Measurements from ENCODE around the gene ZCCHC14. TPM values are rescaled to one million over a fixed set of nuclear protein-coding genes. Genes with fewer than 3 reads are reported as not detected.

ZCCHC14 gene
- total RNA-seq, 4 donors from 2014 or later = 12.9 to 24.7 (median 18.6) TPM

DNA sequence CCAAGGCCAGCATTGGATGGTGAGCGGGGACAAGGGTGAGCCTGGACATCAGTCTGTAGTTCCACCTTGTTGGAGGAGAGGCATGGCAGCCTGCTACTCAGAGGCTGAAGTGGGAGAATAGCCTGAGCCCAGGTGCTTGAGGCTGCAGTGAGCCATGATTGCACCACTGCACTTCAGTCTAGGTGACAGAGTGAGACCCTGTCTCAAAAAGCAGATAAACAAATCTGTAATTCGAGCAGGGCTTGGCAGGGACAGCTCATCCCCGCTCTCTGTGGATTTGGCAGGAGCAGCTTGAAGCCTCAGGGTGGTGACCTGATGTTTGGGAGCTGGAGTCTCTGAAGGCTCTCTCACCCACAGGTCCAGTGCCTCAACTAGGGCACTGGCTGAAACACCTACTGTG lies 38.6 kb upstream of the ZCCHC14 start:
- 37% methylated on average over 3 of the region's 3 CpGs for WGBS
- H3K36me3 ChIP-seq = no peaks in the 10 kb centered on the region
- peaks cover 0 to 30% (median 0%) of the 10 kb centered on the region in 4 donors for H3K27me3 ChIP-seq
- peaks cover 0 to 3% (median 0%) of the 10 kb centered on the region in 4 donors for H3K4me1 ChIP-seq
- no peak overlapping the region for H3K4me3 ChIP-seq
- no peak for DNase-seq (ENCODE audit: extremely low spot score)
- H3K9me3 ChIP-seq = peaks cover 0 to 49% (median 43%) of the 10 kb centered on the region in 4 donors
- no peak overlapping the region for H3K27ac ChIP-seq (replicated peaks in 1 of 4)
- no peak for TF ChIP-seq POLR2AphosphoS5 (IDR thresholded peaks at IDR 0.05)
- TF ChIP-seq, protein P1, sequence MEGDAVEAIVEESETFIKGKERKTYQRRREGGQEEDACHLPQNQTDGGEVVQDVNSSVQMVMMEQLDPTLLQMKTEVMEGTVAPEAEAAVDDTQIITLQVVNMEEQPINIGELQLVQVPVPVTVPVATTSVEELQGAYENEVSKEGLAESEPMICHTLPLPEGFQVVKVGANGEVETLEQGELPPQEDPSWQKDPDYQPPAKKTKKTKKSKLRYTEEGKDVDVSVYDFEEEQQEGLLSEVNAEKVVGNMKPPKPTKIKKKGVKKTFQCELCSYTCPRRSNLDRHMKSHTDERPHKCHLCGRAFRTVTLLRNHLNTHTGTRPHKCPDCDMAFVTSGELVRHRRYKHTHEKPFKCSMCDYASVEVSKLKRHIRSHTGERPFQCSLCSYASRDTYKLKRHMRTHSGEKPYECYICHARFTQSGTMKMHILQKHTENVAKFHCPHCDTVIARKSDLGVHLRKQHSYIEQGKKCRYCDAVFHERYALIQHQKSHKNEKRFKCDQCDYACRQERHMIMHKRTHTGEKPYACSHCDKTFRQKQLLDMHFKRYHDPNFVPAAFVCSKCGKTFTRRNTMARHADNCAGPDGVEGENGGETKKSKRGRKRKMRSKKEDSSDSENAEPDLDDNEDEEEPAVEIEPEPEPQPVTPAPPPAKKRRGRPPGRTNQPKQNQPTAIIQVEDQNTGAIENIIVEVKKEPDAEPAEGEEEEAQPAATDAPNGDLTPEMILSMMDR (IDR thresholded peaks at IDR 0.05) = no peak
- intact Hi-C loops (cut with DNase I) = no loop called here

DNA sequence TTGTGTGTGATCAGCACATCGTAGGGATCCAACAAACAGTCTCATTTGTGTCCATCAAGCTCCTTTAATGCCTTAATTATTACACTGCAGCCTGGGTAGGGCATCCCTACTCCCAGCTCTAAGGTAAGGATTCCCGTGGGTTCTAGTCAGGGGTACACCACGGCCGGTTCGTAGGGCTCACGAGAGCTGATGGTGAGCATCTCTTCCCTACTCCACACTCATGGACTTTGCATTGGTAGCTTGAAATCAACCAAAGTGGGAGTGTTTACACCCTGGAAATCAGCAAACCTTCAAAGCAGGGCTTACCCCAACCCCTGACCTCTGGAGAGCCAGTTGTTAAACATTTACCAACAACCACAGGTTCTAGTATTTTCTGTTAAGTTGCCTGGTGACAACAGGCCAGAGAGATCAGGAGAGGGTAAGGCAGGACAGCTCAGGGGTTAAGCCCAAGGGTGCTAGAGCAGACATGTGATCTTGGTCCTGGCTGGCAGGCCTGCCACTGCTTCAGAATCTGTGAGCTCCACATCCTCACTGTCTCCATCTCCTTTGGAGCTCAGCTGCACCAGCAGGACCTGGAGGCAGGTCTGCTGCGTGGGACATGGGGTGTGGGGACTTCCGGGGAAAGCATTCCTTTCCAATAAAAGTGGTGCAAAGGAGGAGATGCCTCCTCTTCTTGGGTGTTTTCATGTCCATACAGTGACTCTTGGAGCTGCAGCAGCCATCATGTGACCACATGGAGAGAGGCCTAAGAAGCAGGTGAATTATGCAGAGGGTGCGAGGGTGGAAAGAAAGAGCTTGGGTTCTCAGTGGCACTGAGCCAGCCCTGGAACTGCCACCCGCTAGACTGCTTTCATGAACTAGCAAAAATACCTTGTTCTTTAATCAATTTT lies 36.1 kb upstream of the ZCCHC14 start:
- TF ChIP-seq POLR2A (IDR thresholded peaks at IDR 0.05; ENCODE audit: low read depth) (no peak), EP300 (IDR thresholded peaks at IDR 0.05) (no peak), POLR2AphosphoS5 (IDR thresholded peaks at IDR 0.05) (no peak)
- TF ChIP-seq, protein P1 (IDR thresholded peaks at IDR 0.05) = no peak
- 87% methylated on average over 10 of the region's 10 CpGs for WGBS
- Histone ChIP-seq H3K27me3 (peaks cover 0 to 24% (median 0%) of the 10 kb centered on the region in 4 donors), H3K4me3 (no peak overlapping the region), H3K27ac (replicated peaks in 1 of 4) (no peak overlapping the region), H3K4me1 (no peaks in the 10 kb centered on the region), H3K36me3 (no peaks in the 10 kb centered on the region), H3K9me3 (peaks cover 0 to 42% (median 35%) of the 10 kb centered on the region in 4 donors)
- intact Hi-C loops (cut with DNase I) = no loop called here
- DNase-seq (ENCODE audit: extremely low spot score) = no peak

DNA sequence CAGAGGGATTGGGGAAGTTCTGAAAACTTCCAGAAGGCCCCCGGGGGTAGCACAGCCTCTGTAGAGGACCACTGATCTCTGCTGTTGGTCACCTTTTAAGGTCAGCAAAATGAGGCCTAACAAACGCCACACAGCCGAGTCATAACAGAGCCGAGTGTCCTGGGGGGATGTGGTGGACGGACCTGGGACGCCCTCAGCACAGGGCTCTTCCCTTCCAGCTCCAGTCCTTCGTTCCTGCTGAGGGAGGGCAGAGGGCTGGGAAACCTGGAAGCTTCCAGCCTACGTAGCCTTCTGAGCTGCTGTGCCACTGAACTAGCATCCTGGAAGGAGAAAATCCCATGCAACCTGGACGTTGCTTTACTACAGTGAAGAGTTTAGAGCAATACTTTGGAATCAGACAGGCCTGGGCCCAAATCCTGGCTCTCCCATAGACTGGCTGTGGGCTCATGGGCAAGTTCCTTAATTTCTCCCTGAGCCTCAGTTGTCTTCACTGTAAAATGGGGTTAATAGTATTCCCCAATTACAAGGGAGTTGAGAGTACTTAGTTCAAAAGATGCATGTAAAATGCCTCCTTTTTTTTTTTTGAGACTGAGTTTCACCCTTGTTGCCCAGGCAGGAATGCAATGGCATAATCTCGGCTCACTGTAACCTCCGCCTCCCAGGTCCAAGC lies 34.4 kb upstream of the ZCCHC14 start:
- H3K27ac ChIP-seq (replicated peaks in 1 of 4) = no peak overlapping the region
- WGBS = 79% methylated on average over 11 of the region's 11 CpGs
- no peak for DNase-seq (ENCODE audit: extremely low spot score)
- H3K36me3 ChIP-seq = no peaks in the 10 kb centered on the region
- peaks cover 0 to 32% (median 21%) of the 10 kb centered on the region in 4 donors for H3K9me3 ChIP-seq
- H3K4me1 ChIP-seq = no peaks in the 10 kb centered on the region
- no peak for TF ChIP-seq POLR2A (IDR thresholded peaks at IDR 0.05; ENCODE audit: low read depth)
- no peak for TF ChIP-seq POLR2AphosphoS5 (IDR thresholded peaks at IDR 0.05)
- TF ChIP-seq EP300 (IDR thresholded peaks at IDR 0.05) = no peak
- TF ChIP-seq, protein P1 (IDR thresholded peaks at IDR 0.05) = no peak
- H3K27me3 ChIP-seq = peaks cover 0 to 21% (median 0%) of the 10 kb centered on the region in 4 donors
- intact Hi-C loops (cut with DNase I) = no loop called here
- no peak overlapping the region for H3K4me3 ChIP-seq

DNA sequence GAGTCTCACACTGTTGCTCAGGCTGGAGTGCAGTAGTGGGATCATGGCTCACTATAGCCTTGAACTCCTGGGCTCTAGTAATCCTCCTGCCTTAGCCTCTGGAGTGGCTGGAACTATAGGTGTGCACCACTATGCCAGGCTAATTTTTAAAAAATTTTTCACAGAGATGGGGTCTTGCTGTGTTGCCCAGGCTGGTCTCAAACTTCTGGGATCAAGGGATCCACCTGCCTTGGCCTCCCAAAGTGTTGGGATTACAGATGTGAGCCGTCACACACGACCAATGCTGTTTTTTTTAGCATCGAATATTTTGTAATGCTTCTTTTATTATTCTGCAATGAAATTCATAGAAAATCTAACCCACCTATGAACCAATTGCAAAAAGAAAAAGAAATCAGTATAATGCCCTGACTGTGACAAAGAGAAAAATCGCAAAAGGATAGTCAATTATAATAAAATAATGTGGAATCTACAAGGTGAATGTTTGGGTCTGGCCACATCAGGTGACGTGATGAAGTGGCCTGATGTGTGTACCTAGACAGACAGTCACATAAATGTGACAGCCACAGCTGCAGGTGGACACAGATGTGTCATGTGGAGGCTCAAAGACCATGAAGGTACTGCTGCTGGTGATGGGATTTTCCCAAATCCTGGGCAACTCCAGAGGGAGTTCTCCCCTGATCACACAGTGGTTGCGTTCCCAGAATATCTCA lies 33.6 kb upstream of the ZCCHC14 start:
- TF ChIP-seq POLR2A (IDR thresholded peaks at IDR 0.05; ENCODE audit: low read depth) (no peak), POLR2AphosphoS5 (IDR thresholded peaks at IDR 0.05) (no peak), EP300 (IDR thresholded peaks at IDR 0.05) (no peak)
- TF ChIP-seq, protein P1 (IDR thresholded peaks at IDR 0.05) = no peak
- peaks cover 0 to 13% (median 0%) of the 10 kb centered on the region in 4 donors for H3K27me3 ChIP-seq
- intact Hi-C loops (cut with DNase I) = no loop called here
- WGBS = 93% methylated on average over 6 of the region's 6 CpGs
- no peak overlapping the region for H3K27ac ChIP-seq (replicated peaks in 1 of 4)
- no peak overlapping the region for H3K4me3 ChIP-seq
- no peak for DNase-seq (ENCODE audit: extremely low spot score)
- no peaks in the 10 kb centered on the region for H3K4me1 ChIP-seq
- peaks cover 0 to 24% (median 18%) of the 10 kb centered on the region in 4 donors for H3K9me3 ChIP-seq
- H3K36me3 ChIP-seq = no peaks in the 10 kb centered on the region

Data from esophagus muscularis mucosa (tissue), 4 donors.